Stimulated activated naive CD8-positive, alpha-beta T cell treated with anti-CD3 and anti-CD28 coated beads, Interleukin-15, amount 100 ng/mL, for 72 hours (primary cell): ENCODE results near the gene ZFHX3.

Experiments used
- ATAC-seq: fragments of 150-1000 bp; cut with Tn5 transposase; 2 replicates; pipeline ENCODE4 v1.10.0; 2021; ENCODE audit warnings: mild to moderate bottlenecking, moderate library complexity
- DNase-seq, 2 donors: peaks; one replicate each; pipeline ENCODE4 v3.0.0; 2021 to 2022
- H3K27ac Mint-ChIP-seq, 2 donors: one replicate each; pipeline ENCODE4 v1.8.0; 2022; ENCODE audit warnings: mild to moderate bottlenecking in 2 of 2, mixed read lengths in 2 of 2, moderate library complexity in 2 of 2
- H3K27me3 Mint-ChIP-seq: one replicate; pipeline ENCODE4 v1.8.0; 2022; ENCODE audit warnings: mixed read lengths
- H3K4me1 Mint-ChIP-seq: one replicate; pipeline ENCODE4 v1.8.0; 2022; ENCODE audit warnings: mild to moderate bottlenecking, mixed read lengths
- H3K4me3 Mint-ChIP-seq, 2 donors: one replicate each; pipeline ENCODE4 v1.8.0; 2022; ENCODE audit warnings: mild to moderate bottlenecking in 2 of 2, mixed read lengths in 2 of 2, moderate library complexity in 1 of 2
- H3K9me3 Mint-ChIP-seq, 2 donors: one replicate each; pipeline ENCODE4 v1.8.0; 2022; ENCODE audit warnings: mixed read lengths in 2 of 2

Gene ZFHX3

DNA sequence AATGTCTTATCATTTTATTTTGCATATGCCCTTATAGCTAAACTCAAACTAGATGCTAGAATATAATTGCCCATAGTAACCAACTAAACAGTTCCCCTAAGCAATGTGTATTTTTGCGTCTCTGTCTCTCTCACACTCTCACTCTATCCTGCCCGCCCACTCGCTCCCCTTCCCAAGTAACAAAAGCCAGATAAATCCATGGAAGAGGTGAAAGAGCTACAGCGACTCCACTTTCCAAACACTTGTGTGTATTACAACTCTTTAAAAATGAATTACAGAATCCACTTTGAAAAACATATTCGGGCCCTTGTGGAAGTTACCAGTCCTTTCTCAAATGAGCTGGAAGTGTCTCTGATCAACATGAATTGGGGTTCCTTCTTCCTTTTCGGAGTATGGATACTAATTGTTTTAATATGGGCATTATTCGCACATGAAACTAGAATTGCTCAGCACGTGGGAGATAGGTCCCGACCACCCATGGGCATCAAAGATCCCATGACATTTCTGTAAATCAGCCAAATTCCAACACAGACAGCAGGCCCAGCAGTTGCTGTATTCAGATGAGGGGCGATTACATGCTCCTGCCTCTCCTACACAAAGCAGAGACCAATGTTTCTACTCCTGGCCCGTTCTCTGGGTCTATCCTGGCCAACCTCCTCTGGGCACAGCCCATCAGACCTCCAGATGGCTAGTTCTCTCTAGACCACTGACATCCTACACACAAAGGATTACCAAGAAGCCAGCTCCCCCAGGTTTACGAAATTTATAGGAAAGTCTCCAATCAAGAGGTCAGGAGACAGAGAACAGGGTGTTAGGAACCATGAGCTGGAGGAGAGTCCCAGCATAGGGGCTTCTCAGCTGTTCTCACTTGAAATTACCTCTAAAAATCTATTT, 121.5 kb downstream of the ZFHX3 start:
- Mint-ChIP-seq H3K4me1 (peaks cover 11% of the 10 kb centered on the region), H3K4me3 (no peak overlapping the region), H3K9me3 (no peaks in the 10 kb centered on the region), H3K27me3 (peaks cover 8% of the 10 kb centered on the region), H3K27ac (no peak overlapping the region)
- DNase-seq (no peak), ATAC-seq (no peak)

DNA sequence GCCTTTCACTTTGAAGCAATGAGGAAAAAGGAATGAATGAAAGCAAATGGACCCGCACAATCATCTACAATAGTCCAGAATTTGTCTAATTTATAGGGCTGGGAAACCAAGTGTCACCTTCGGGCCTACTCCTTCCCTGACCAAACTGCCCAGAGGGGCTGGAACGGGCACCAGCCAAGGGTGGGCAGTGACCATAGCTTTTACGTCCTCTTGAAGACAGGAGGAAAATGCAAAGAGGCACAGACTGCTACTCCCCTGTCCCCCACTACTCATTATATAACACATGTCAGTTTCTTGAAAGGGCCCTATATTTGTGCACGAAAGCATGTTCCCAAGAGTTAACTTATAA, 122.3 kb downstream of the ZFHX3 start:
- Mint-ChIP-seq H3K9me3 (no peaks in the 10 kb centered on the region), H3K4me3 (no peak overlapping the region), H3K4me1 (peaks cover 18% of the 10 kb centered on the region), H3K27me3 (peaks cover 14% of the 10 kb centered on the region), H3K27ac (no peak overlapping the region)
- DNase-seq (no peak), ATAC-seq (no peak)

DNA sequence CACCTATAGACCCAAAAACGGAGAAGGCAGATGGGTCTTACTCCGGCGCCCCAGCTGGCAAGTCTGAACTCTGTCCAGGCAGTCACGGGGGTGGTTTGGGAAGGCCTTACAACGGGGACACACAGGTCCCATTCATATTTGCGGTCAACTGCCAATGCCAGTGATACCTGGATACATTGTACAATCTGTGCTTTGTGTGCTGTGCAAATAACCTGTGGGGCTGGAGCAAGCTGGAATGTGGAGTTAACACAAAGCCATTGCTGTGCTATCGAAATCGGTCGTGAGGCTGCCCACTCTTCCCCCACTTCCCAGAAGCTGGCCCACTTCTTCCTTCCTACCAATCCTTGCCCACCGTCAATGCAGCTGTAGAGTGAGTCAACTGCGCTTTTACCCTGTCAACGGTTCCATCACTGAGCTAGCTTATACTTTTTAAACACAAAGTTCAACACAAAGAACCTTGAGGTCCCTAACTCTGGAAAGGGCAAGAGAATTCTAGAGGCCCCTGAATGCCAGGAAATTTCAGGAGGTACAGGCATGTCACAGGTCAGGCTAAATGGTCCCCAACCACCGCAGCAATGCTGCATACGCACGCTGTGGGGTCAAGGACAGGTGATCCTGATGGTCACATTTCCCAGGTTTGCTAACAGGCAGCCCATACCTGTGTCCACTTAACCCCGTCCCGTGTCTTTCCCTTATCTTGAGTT, 122.8 kb downstream of the ZFHX3 start:
- Mint-ChIP-seq H3K4me3 (no peak overlapping the region), H3K4me1 (peaks cover 21% of the 10 kb centered on the region), H3K27ac (no peak overlapping the region), H3K27me3 (peaks cover 14% of the 10 kb centered on the region), H3K9me3 (no peaks in the 10 kb centered on the region)
- ATAC-seq: no peak
- no peak for DNase-seq

DNA sequence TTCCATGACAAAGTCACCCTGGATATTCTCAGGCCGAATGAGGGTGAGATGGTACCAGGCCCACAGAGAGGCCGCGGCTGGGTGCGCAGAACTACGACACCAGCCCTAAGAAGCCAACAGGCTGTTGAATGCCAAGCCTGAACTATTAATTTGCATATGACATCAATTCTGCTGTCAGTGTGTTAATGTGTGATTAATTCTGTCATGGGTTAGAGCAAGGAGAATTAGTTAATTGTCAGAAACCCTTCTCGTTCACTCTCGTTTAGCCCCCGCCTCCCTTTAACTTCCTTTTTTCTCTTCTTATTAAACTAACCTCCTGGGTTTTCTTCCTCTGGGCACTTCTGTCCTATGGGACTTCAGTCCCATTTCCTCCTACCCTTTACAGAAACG, 123.4 kb downstream of the ZFHX3 start:
- no peaks in the 10 kb centered on the region for H3K9me3 Mint-ChIP-seq
- DNase-seq (no peak), ATAC-seq (no peak)
- H3K4me3 Mint-ChIP-seq: no peak overlapping the region
- H3K27ac Mint-ChIP-seq: no peak overlapping the region
- H3K27me3 Mint-ChIP-seq: peaks cover 14% of the 10 kb centered on the region
- peaks cover 24% of the 10 kb centered on the region for H3K4me1 Mint-ChIP-seq

DNA sequence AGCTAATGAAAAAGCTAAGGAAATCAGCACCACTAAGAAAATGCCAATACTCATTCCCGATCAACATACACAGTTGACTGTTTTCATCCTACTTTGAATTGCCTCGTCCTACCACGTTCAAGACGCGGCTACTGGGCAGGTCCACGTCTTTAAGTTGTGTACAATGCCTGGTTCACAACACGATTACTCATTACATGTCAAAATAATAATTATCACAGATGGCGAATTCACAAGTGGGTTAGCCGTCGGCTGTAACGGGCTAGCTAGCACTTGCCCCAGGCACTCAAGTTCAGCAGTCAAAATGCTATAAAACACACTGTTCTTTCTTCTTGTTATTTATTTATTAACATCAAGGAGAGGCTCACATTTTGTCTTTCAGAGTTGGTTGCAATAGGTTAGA, 124.2 kb downstream of the ZFHX3 start:
- Mint-ChIP-seq H3K9me3 (no peaks in the 10 kb centered on the region), H3K4me1 (peaks cover 24% of the 10 kb centered on the region), H3K4me3 (no peak overlapping the region), H3K27ac (no peak overlapping the region), H3K27me3 (peaks cover 14% of the 10 kb centered on the region)
- no peak for DNase-seq
- no peak for ATAC-seq

DNA sequence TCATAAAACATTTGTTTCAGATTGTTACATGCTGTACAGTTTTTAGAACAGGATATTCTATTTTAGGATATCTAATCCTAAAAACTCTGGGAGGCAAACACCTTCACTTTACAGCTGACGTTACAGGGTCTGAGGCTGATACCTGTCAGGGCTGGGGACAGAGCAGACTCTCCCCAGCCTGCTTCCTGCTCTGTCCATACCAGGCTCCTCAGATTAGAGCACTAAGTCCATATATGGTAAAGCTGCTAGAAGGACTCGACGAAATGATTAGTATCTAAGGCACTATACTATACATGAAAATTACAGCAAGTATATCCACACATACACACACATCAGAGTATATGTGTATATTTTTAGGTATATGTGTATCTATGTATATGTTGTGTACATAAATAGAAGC, 125.2 kb downstream of the ZFHX3 start:
- Mint-ChIP-seq H3K9me3 (no peaks in the 10 kb centered on the region), H3K27me3 (peaks cover 14% of the 10 kb centered on the region), H3K4me1 (peaks cover 24% of the 10 kb centered on the region), H3K4me3 (no peak overlapping the region), H3K27ac (no peak overlapping the region)
- ATAC-seq: no peak
- no peak for DNase-seq

DNA sequence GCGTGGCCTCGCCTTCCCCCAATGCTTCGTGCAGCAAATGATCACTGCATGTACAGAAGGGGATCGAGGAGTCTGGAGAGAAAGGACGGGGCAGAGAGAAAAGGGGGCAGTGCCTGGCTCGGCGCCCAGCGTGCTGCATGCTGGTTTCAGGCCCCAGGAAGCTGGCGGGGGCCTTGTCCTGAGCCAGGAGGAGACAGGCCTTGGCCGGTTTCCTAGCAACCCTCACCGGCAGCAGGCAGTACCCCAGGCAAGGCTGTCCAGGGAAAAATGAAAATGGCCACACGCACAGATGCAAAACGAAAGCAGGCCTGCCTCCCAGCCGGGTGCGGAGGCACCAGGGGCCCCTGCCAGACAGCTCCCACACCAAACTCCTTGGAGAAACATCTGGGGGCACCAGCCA, 126.3 kb downstream of the ZFHX3 start:
- Mint-ChIP-seq H3K27ac (peak overlapping the region in 1 of 2 donors; percentile 41), H3K4me3 (peak overlapping the region; percentile 22 to 66), H3K9me3 (no peaks in the 10 kb centered on the region), H3K4me1 (peaks cover 24% of the 10 kb centered on the region), H3K27me3 (peaks cover 14% of the 10 kb centered on the region)
- peak; percentile 11 for ATAC-seq
- DNase-seq: no peak

DNA sequence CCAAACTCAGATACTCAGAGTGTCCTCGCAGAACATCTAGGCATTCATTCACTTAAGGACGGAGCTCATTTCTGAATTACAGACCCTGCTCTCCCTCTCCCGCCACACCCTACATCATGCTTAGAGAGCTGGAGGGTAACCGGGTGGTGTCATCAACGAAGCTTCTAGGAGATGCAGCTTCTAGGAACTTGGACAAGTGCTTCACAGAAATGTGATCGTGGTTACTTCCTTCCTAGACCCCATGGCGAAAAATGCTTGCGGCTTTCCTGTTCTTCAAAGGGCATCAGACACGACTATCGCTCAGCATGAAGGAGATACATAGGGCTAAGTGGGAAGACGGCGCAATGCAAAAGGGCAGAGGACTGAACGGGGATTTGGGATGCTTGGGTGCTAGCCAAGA, 126.8 kb downstream of the ZFHX3 start:
- DNase-seq (peak; percentile 3 to 33), ATAC-seq (peak; percentile 82)
- Mint-ChIP-seq H3K4me3 (peak overlapping the region; percentile 22 to 66), H3K9me3 (no peaks in the 10 kb centered on the region), H3K27me3 (peaks cover 14% of the 10 kb centered on the region), H3K4me1 (peaks cover 24% of the 10 kb centered on the region), H3K27ac (peak overlapping the region; percentile 11 to 72)

DNA sequence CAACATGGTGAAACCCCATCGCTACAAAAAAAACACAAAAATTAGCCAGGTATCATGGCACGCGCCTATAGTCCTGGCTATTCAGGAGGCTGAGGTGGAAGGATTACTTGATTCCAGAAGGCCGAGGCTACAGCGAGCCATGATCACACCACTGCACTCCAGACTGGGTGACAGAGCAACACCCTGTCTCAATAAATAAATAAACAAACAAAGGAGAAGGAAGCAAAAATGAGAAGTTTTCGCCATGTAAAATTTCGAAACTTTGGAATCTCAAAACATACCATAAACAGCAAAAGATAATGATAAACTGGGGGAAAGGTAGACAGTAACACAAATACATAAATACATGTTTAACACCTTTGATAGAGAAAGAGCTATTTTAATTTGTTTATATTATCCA, 130.9 kb downstream of the ZFHX3 start:
- no peaks in the 10 kb centered on the region for H3K9me3 Mint-ChIP-seq
- no peak overlapping the region for H3K27ac Mint-ChIP-seq
- DNase-seq (no peak), ATAC-seq (no peak)
- no peak overlapping the region for H3K4me3 Mint-ChIP-seq
- H3K4me1 Mint-ChIP-seq: peaks cover 19% of the 10 kb centered on the region
- H3K27me3 Mint-ChIP-seq: peaks cover 8% of the 10 kb centered on the region

DNA sequence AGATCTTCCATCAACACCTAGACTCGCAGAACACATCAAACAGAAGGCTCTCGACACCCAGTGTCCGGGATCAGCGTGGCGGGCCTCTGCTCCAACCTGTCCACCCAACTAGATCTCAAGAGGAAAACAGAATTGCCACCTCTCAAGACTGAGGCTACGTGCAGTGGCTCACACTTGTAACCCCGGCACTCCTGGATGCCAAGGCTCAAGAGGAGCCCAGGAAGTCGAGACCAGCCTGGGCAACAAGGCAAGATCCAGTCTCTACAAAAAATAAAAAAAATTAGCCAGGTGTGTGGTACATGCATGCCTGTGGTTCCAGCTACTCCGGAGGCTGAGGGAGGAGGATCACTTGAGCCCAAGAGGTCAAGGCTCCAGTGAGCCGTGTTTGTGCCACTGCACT, 132.6 kb downstream of the ZFHX3 start:
- ATAC-seq (no peak), DNase-seq (no peak)
- H3K9me3 Mint-ChIP-seq: no peaks in the 10 kb centered on the region
- H3K4me3 Mint-ChIP-seq: no peak overlapping the region
- H3K27ac Mint-ChIP-seq: no peak overlapping the region
- no peaks in the 10 kb centered on the region for H3K27me3 Mint-ChIP-seq
- H3K4me1 Mint-ChIP-seq: peaks cover 5% of the 10 kb centered on the region

DNA sequence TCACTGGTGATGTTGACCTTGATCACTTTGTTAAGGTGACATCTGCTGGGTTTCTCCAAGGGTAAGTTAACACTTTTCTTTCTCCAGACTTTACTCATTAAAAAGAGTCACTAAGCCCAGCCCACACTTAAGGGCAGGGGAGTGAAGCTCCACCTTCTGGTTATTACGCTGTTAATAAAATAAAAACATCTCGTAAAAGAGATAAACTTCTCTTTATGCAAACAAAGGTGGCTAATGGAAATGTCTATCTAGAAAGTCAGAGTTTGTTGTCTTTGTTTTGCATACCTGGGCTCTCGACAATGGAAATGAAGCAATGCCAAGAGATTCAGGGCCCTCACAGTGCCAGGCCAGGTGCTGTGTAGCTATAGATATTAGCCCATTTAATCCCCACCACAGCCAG, 134.4 kb downstream of the ZFHX3 start:
- no peak for DNase-seq
- no peak overlapping the region for H3K27ac Mint-ChIP-seq
- no peaks in the 10 kb centered on the region for H3K4me1 Mint-ChIP-seq
- no peaks in the 10 kb centered on the region for H3K9me3 Mint-ChIP-seq
- no peak overlapping the region for H3K4me3 Mint-ChIP-seq
- H3K27me3 Mint-ChIP-seq: no peaks in the 10 kb centered on the region
- ATAC-seq: no peak

DNA sequence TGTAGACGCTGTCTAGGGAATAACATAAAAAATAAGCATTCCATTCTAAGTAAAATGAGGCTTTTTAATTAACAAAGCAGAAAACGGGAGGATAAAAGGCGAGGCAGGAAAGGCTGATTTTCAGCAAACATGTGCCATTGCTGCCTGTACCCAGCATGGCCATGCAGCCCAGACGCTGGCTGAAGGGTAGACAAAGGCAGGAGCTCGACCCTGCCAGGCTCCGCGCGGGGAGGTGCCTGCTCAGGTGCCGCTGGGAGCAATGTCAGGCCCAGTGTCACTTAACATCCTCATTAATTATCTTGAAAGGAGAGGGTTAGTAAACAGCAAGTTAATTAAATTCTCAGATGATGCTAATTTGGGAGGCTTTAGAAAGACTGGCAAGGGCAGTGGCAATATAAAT, 136.0 kb downstream of the ZFHX3 start:
- Mint-ChIP-seq H3K9me3 (no peaks in the 10 kb centered on the region), H3K4me1 (no peaks in the 10 kb centered on the region), H3K27ac (no peak overlapping the region), H3K4me3 (no peak overlapping the region), H3K27me3 (no peaks in the 10 kb centered on the region)
- ATAC-seq (no peak), DNase-seq (no peak)

DNA sequence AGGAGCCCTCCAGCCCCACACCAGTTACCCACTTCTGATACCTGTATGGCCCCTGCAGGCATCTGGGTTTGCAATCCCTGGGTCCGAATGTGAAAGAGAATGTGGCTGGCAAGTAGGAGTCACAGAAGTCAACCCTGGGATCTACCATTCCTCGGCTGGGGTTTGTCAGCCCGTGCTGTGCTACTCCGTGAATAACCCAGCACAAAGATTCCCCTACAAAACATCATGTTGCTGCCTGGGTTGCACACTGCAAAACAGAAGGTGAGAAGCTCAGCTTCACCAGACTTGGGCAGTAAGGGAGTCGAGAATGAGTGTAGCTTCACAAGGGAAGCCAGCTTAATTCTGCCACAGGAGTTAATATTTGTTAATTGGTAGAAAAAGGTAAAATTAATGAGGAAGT, 137.1 kb downstream of the ZFHX3 start:
- H3K27ac Mint-ChIP-seq: no peak overlapping the region
- DNase-seq: no peak
- no peak for ATAC-seq
- H3K4me1 Mint-ChIP-seq: no peaks in the 10 kb centered on the region
- H3K4me3 Mint-ChIP-seq: no peak overlapping the region
- H3K27me3 Mint-ChIP-seq: no peaks in the 10 kb centered on the region
- H3K9me3 Mint-ChIP-seq: no peaks in the 10 kb centered on the region

DNA sequence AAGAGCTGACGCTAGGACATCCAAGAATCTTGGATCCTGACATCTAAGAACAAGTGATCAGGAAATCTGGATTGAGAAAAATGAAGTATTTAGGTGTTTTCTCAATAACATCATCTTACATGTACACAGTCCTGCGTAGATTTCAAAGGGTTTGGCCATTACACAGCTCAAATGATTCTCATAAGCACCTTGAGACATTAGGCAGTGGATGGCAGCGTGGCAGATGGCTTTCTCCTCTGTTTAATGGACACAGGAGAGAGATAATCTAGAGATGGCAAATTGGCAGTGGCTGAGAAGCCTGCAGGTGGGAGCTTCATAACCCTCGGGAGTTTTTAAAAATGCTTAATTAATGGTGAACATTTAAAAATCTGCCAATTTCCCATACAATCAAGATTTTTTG, 137.5 kb downstream of the ZFHX3 start:
- Mint-ChIP-seq H3K27ac (no peak overlapping the region), H3K27me3 (no peaks in the 10 kb centered on the region), H3K9me3 (no peaks in the 10 kb centered on the region), H3K4me3 (no peak overlapping the region), H3K4me1 (no peaks in the 10 kb centered on the region)
- no peak for ATAC-seq
- DNase-seq: no peak

DNA sequence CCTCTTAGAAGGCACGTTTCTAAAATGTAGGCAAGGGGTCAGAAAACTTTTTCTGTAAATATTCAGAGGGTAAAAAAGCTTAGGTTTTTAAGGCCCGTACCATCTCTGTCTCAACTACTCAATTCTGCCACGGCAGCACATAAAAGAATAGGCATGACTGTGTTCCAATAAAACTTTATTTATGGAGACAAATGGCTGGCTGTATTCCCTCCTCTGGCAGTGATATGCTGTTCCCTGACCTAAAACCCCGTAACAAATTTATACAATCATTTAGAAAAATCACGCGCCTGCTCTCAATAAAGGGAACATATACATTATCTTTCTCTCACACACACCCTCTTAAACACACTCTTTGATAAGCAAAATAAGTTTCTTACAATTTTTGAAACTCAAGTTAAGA, 138.7 kb downstream of the ZFHX3 start:
- H3K27me3 Mint-ChIP-seq: no peaks in the 10 kb centered on the region
- H3K27ac Mint-ChIP-seq: no peak overlapping the region
- no peaks in the 10 kb centered on the region for H3K9me3 Mint-ChIP-seq
- DNase-seq (no peak), ATAC-seq (no peak)
- no peaks in the 10 kb centered on the region for H3K4me1 Mint-ChIP-seq
- H3K4me3 Mint-ChIP-seq: no peak overlapping the region

DNA sequence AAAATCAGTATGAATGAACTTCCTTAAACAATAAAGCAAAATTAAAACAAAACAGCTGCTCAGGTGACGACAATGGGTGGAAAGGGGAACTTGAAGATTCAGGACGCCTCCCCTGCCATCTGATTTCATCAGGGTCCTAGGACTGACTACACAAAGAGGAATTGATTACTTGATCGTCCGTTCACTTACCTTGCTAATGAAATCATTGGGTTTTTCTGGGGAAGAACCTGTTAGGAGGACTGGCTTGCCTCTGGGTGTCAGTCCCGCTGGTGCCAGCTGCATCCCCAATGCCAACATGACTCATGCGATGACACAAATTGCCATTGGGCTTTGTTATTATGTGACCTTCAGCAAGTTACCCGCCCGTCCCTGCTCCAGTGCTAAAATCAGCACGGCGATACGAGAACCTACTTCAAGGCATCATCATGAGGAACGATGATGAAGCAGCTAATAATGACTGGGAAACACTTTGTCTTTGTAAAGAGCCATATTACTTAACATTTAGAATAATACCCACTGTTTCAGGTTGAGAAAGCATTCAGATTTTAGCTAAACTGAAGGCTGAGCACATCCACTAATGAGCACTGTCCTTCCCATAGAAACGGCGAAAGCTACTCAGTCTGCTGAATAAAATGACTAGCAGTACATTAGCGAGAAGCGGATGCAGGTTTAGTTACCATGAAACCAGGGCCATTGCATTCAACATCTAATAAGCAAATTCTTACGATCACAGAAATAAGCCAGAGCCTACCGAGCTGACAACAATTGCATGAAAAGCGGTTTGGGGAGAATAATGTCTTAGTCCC, 139.4 kb downstream of the ZFHX3 start:
- Mint-ChIP-seq H3K9me3 (no peaks in the 10 kb centered on the region), H3K4me3 (no peak overlapping the region), H3K27me3 (no peaks in the 10 kb centered on the region), H3K27ac (no peak overlapping the region), H3K4me1 (no peaks in the 10 kb centered on the region)
- ATAC-seq: no peak
- no peak for DNase-seq
